Hematopoietic multipotent progenitor cell treated with erythropoietin and hydrocortisone succinate and interleukin-3 and kit ligand, for 6 days (in vitro differentiated cells): Measurements from ENCODE around the gene MED16.
"Not testable (repeated sequence)": the region's sequence is repeated elsewhere in the genome, so short reads cannot be mapped to it uniquely, and the experiment has no call there.

Source experiments
- DNase-seq: peaks from one replicate; pipeline ENCODE4 v3.0.0-alpha.2; 2015

Gene MED16

DNA sequence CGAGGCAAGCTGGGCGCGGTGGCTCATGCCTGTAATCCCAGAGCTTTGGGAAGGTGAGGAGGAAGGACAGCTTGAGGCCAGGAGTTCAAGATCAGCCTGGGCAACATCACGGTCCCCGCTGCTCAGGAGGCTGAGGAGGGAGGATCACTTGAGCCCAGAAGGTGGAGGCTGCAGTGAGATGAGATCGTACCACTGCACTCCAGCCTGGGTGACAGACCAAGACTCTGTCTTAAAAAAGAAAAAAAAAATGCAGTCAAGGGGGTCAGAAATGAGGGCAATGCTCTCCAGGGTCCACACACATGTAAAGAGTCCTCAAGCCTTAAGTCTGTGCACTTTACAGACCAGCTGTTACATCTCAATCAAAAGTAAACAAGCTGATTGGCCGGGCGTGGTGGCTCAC lies 11.6 kb upstream of the MED16 start:
- no peak for DNase-seq

DNA sequence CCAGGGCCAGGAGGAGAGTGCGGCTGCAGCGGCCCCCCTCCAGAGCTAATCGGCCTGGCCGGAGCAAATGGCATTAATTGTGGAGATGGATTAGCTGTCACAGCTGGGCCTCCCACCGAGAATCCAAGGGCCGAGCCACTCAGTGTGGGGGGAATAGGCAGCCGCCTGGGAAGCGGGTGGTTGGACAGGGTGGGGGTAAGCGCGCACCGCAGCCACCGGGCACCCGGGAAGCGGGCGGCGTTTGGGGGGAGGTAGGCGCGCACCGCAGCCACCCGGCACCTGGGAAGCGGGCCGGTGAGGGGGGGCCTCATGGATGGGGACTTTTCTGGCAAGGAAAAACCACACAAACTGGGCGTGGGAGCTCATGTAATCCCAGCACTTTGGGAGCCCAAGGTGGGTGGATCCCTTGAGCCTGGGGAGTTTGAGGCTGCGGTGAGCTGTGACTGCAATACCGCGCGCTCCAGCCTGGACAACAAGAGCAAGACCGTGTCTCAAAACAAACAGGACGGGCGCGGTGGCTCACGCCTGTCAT lies 10.3 kb upstream of the MED16 start:
- DNase-seq = no peak

DNA sequence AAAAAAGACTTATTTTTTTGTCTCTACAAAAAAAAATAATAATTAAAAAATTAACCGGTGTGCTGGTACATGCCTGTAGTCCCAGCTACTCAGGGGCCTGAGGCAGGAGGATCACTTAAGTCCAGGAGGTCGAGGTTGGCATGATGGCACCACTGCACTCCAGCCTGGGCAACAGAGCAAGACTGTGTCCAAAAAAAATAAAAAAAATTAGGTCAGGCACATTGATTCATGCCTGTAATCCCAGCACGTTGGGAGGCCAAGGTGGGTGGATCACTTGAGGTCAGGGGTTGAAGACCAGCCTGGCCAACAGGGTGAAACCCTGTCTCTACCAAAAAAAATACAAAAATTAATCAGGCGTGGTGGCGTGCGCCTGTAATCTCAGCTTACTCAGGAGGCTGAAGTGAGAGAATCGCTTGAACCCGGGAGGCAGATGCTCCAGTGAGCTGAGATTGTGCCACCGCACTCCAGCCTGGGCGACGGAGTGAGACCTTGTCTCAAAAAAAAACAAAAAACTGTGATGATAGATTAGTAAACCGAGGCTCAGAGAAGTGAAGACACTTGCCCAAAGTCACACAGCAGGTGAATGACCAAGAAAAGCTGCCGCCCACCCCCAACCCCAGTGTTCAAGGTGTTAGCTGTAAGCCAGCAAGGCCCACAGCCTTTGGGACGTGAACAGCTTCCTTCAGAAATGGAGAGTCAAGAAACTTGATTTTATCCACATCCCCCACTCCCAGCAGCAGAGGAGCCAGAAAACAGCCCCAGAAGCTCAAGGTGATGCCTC lies 9.6 kb upstream of the MED16 start:
- DNase-seq = no peak

DNA sequence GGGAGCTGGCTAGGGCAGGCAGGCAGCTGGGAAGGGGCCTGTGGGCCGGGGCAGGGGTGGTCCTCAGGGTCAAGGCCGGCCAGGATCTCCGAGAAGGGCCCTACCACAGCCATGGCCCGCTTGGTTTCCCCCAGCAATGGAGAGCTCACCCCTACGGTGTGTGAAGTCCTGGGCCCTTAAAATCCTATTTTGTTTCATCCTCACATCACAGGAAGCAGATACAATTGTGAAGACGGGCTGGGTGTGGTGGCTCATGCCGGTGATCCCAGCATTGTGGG lies 9.0 kb upstream of the MED16 start:
- DNase-seq = no peak

DNA sequence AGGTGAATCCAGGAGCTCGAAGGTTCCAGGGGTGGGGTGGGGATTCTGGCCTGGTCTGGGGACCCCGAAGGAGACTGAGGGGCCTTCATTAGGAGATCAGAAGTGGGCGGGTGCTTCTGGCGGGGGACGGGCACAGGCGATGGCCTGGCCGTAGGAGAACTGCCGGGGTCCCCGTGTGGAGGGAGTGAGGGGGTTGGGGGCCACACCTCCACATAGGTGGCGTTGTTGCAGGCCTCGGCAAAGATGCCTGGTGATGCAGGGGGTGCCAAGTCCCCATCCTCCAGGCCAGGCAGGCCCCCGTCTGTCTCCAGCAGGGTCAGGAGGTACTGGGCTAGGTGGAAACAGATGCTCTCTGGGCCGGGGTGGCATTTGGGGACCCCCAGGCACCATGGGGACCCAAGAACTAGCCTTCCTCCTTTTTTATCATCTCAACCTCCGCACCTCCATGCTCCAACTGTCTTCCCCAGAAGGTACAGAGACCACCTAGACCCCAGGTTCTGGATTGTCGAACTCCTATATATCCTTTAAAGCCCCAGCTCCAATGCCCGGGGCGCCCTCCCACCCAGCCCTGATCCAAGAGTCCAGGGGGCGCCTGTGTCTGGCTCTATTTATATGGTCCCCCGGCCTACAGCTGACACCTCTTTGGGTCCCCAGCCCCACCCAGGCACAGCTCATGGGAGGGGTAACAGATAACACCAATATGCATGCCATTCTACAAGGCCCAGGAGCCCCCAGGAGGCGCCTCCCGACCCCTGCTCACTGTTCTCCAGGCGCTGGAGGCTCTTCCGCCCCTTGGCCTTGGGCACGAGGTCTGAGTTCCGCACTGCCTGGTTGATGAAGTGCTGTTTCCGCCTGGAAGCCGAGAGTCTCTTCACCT lies 8.5 kb upstream of the MED16 start:
- DNase-seq = no peak

DNA sequence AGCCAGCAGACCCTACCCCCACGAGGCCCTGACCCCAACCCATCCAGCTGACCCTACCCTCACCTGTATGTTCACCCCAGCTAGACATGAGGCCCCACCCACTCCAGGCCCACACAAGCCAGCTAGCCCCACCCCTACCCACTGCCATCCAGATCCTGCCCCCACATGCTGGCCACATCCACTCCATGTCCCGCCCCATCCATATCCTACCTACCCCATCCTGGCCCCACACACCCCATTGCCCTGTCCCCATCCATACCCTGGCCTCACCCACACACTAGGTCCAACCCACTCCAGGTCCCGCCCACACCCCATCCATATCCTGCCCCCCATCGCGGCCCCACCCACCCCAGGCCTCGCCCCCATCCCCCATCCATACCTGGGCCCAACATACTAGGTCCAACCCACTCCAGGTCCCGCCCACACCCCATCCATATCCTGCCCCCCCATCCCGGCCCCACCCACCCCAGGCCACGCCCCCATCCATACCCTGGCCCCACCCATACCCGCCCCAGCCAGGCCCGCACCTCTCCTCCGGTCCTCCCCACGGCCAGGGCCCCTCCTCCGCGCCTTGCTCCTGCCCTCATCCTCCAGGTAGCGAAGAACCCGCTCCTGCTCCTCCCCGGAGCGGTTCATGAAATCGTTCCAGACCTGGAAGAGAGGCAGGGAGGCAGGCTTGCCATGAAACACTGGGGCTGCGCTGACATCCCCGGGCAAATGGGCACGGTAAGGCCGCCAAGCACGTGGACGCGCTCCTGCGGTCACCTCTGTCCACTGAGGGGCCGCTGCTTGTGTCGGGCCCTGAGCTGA lies 7.5 kb upstream of the MED16 start:
- DNase-seq = peak; percentile 78

DNA sequence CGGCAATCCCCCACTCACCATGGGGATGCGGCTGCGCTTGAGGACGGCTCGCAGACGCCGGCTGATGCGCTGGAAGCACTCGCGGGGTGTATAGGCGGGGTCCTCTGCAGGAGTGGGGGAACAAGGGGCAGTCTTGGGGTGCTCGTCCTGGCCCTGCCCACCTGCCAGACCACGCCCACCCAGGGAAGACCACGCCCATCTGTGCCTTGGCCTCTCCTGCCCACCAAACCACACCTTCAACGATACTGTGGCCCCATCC lies 7.0 kb upstream of the MED16 start:
- peak; percentile 33 for DNase-seq

DNA sequence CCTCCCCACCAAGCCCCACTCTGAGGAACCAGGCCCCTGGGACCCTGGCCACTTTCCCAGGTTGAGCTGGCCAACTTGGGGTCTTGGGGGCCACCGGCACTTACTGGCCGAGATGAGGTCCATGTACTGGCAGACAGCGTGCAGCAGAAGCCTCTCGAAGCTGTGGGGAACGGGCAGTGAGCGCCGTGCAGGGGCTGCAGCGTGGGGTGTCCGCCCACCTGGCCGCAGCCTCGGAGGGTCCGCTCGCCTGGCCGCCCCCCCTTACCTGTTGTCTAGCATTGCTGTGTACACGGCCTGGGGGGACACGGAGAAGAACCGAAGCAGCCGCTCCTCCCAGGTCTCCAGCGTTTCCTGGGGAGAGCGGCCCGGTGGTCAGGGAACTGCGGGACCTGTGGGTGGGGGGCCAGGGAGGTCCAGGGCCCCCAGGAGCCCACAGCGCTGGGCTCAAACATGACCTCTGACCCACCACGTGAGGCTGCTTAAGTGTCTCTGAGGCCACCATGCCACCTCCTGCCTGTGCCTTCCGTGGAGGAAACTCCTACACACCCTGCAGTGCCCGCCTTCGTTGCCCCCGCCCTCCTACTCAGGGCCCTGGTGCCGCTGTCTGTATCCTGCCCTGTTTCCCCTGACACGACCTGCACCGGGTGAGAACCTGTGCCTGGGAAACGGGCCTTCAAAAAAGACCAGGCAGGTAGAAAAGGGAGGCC lies 6.5 kb upstream of the MED16 start:
- no peak for DNase-seq

DNA sequence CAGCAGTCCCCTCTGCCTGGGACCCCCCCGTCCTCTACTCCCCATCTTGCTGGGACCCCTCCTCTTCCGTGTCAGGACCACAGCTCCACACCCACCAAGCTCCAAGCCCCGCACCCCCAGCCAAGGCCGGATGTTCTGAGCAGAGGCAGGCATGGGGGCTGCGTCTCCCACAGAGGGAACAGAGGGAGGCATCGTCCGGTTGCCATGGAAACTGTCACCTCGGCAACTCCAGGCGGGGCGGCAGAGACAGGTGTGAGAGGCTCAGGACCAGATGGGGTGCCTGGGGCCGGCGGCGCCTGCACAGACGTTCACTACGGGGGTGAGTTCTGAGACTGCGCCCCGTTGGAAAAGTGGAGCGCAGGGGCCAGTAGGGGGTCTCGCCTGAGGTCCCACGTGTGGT lies 5.7 kb upstream of the MED16 start:
- no peak for DNase-seq

DNA sequence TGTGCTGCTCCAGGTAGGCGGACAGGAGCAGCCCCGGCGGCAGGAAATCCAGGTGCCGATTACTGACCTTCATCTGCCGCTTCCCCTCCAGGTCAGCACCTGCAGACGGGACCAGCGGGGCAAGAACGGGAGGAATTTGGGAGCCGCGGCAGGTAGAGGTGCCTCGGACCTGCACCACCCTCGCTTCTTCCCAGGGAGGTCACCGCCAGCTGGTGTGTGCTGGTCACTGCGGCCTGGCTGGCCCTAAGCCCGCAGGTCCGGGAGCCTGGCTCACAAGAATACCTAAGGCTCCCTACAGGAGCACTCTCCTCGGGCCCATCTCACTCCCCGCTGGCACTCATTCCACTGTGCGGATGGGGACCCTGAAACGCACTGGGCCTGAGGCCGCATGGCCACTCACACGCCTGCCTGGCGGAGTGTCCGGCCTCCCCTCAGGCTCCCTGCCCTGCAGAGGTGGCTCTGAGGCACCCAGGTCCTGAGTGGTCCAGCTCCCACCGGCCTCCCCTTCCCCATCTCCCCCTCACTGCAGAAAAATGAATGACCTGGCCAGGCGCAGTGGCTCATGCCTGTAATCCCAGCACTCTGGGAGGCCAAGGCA lies 4.6 kb upstream of the MED16 start:
- DNase-seq = no peak

DNA sequence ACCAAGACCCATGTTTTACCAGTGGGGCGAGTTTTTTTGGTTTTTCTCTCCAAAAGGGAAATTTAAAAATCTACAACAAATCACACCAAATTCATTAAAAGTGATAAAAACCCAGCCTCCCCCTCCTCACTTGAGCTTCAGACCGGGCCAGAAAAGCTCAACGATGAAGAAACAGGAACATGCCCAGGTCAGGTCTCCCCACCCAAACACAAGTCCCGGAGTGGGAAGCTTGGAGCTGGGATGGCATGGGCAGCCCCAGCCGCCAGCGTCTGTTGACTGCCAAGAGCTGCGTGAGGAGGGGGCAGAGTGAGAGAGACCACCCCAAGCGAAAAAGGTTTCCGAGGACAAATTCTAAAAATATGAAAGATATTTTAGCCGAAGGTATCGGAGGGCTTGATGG lies 4.0 kb upstream of the MED16 start:
- no peak for DNase-seq

DNA sequence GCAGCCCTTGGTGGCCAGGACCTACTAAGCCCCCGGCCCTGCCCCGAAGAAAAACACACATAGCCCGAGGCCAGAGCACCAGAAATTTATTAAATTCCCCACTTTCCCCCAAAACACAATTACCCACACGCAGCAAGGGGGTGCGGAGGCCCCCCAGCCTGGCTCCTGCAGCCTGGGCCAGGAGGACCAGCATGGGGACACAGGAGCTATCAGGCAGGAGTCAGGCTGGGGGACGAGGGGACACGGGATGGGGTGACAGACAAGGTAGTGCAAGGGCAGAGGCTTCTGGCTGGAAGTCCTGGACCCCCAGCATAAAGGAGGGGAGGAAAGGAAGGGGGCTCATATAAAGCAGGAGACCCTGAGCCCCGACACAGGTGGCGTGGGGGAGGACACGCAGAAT lies 3.4 kb upstream of the MED16 start:
- DNase-seq = no peak

DNA sequence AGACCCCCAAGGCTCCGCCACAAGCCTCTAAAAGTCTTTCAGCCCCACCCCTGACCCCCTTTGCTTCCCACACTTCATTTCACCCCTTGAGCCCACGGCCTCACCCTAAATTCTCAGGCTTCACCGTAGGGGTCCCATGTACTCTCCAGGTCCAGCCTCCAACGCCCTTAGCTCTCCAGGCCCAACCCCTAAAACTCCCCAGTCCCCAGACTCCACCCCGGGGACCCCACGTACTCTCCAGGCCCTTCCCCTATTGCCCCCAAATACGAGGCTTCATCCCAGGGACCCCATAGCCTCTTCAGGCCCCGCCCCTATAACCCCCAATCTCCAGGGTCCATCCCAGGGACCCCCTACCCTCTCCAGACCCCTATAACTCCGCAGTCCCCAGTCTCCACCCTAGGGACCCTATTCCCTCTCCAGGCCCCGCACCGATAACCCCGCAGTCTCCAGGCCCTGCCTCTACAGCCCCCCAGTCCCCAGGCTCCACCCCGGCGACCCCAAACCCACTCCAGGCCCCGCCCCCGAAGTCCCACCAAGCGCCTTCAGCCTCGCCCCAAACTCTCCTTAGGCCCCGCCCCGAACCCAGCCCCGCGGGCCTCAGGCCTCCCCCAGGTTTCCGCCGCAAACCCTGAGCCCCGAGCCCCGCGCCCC lies 619 bp downstream of the MED16 start:
- DNase-seq = peak; percentile 55

DNA sequence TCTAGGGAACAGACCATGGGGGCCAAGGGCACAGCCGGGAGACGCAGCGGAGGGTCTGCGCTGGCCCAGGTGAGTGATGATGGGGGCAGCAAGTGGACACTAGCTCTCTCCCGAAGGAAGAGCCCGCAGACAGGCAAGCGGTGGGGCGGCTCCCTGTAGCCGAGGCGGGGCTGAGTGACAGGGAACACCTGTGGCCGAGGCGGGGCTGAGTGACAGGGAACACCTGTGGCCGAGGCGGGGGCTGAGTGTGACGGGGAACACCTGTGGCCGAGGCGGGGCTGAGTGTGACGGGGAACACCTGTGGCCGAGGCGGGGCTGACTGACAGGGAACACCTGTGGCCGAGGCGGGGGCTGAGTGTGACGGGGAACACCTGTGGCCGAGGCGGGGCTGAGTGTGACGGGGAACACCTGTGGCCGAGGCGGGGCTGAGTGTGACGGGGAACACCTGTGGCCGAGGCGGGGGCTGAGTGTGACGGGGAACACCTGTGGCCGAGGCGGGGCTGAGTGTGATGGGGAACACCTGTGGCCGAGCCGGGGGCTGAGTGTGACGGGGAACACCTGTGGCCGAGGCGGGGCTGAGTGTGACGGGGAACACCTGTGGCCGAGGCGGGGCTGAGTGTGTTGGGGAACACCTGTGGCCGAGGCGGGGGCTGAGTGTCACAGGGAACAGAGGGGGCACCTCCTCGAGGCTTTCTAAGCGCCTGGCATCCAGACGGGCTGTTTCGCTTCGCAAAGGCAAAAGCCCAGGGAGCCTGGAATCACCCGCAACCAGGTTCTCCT lies 1.4 kb downstream of the MED16 start:
- DNase-seq = not testable (repeated sequence)

DNA sequence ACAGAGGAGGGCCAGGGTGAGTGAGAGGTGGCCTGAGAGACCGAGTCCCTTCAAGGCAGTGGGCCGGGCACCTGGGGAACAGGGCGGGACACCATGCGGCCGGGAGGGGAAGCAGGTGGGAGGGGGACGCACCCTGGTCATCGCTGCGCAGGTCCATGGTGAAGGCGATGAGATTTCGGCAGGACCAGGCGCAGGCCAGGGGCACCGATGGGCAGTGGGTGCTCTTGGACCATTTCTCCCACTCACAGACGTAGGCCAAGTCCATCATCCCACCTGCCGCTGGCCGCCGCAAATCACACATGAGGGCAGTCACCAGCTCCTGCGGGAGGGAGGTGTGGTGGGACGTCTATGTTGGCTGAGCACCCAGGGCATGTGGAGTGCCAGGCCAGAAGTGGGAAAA lies 2.2 kb downstream of the MED16 start:
- DNase-seq = no peak

DNA sequence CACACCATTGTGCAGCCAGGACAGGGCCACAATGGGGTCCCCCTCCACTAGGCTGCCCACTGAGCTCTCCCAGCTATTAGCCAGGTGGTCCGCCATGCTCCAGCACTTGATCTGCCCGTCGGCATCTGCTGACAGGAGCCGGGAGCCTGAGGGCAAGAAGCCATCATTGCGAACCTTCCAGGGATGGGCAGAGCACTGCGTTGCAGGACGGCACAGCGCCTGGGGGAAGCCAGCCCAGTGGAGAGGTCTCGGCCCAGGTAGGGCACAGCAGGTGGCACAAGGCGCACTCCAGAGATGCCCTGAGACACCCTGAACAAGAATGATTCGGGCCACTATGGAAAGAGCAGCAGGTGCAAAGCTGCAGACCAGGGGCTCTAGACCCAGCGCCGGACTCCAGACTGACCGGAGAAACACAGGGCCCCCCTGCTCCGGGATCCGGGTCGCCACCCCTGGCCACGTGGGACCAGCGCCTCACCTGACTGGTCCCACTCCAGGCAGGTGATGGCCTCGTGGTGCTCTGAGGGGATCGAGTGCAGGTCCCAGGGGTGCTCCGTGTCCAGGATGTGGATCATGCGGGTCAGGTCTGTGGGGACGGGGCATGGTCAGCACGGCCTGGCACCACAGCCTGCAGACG lies 3.2 kb downstream of the MED16 start:
- DNase-seq = no peak

DNA sequence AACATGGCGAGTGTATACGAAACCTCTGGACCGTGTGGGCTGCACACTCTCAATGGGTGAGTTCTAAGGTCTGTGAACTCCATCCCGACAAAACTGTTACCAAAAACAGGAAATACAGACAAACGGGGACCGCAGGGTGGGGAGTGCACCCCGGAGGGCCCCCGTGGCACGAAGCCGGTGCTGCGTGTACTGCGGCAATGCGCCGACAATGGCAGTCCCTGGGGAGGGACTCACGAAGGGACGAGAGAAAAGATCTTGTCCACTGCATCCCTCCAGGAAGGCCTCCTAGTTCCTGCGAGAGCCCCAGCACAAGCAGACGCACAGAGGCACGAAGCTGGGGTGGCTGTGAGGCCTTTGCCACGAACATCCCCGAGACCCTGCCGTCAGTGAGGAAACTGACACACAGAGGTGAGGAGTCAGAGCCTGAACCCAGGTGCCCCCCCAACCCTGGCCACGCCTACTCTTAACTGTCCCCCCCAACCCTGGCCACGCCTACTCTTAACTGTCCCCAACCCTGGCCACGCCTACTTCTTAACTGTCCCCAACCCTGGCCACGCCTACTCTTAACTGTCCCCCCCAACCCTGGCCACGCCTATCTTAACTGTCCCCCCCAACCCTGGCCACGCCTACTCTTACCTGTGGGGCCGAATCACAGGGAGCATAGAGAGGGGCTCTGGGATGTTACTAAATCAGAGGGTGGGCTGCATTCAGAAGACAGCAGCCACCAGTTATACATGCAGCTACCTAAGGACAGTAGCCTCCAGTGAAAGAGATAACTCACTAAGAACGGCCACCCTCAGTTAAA lies 4.2 kb downstream of the MED16 start:
- DNase-seq = peak; percentile 78

DNA sequence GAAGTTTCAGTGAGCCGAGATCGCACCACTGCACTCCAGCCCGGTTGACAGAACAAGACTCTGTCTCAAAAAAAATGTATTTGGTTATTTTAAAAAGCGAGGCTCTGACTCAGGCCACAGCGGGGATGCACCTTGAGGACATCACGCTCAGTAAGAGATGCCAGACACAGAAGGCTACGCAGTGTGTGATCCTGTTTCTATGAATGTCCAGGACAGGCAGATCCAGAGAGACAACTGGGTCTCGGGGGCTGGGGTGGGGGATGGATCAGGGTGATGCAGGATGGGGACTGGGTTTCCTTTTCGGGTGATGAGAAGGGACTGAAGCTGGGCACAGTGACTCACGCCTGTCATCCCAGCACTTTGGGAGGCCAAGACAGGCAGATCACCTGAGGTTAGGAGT lies 5.4 kb downstream of the MED16 start:
- DNase-seq = no peak

DNA sequence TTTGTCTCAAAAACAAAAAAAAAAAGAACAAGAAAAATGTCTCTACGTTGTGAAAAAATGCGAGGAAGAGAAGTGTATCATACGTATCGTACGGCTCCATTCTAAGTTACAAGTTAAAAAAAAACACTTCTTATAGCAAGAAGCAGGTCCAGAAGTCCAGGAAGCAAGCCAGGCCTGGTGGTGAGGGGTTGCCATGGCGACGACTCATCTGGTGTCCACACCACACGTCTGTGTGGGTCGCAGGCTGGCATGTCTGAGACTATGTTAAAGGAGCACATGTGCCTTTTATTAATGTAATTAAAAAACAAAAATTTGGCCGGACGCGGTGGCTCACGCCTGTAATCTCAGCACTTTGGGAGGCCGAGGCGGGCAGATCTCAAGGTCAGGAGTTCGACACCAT lies 5.9 kb downstream of the MED16 start:
- no peak for DNase-seq
